Astrocyte of the cerebellum (primary cell): ENCODE data around the gene PITHD1.

Experiments
- DNase-seq: peaks from one replicate; pipeline ENCODE4 v3.0.0-alpha.2; 2011; ENCODE audit warnings: low read depth
- H3K4me3 ChIP-seq: 2 replicates; pipeline ENCODE4 v1.5.1; 2011; ENCODE audit warnings: mild to moderate bottlenecking, low read depth, low read length, moderate library complexity
- in situ Hi-C: cut with HindIII; loops from 2 replicates; pipeline ENCODE4 v1.10.0; 2017; ENCODE audit warnings: low sequenced_read_pairs
- TF ChIP-seq, protein P1 (sequence below): IDR thresholded peaks from 2 replicates; pipeline ENCODE4 v1.5.1; 2012; ENCODE audit warnings: low read length, low read depth, moderate library complexity, mild to moderate bottlenecking; ENCODE audit errors: missing control alignments

Gene PITHD1

DNA sequence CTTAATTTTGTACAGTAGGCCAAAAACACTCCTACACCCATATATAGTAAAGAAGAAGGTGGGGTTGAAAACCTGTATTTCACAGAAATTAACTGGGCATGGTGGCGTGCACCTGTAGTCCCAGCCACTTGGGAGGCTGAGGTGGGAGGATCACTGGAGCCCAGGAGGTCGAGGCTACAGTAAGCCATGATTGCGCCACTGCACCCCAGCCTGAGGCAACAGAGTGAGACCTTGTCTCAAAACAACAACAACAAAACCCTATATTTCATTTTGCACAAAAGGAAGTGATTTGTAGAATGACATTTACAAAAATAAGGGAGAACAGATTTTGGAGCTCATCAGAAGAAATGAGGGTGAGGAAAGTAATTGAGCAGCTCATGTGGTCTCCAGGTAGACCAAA, 10.5 kb downstream of the PITHD1 start:
- no peak overlapping the region for H3K4me3 ChIP-seq
- TF ChIP-seq, protein P1, sequence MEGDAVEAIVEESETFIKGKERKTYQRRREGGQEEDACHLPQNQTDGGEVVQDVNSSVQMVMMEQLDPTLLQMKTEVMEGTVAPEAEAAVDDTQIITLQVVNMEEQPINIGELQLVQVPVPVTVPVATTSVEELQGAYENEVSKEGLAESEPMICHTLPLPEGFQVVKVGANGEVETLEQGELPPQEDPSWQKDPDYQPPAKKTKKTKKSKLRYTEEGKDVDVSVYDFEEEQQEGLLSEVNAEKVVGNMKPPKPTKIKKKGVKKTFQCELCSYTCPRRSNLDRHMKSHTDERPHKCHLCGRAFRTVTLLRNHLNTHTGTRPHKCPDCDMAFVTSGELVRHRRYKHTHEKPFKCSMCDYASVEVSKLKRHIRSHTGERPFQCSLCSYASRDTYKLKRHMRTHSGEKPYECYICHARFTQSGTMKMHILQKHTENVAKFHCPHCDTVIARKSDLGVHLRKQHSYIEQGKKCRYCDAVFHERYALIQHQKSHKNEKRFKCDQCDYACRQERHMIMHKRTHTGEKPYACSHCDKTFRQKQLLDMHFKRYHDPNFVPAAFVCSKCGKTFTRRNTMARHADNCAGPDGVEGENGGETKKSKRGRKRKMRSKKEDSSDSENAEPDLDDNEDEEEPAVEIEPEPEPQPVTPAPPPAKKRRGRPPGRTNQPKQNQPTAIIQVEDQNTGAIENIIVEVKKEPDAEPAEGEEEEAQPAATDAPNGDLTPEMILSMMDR: no peak
- in situ Hi-C loops: loop anchor here (5.0 kb wide), 1 partner anchor 74 kb away; no protein-coding TSS in a partner anchor
- DNase-seq: no peak

- in situ Hi-C loops: no loop called here
- peak within 1 kb of the TSS; percentile 89 for H3K4me3 ChIP-seq
- peak; percentile 71 for DNase-seq
- TF ChIP-seq, protein P1: no peak
Measured at GRCh38 chr1:23790696-23791515, 12.7 kb downstream of the PITHD1 start, which contains the start of gene LYPLA2. Gene LYPLA2 (plus strand): TSS chr1:23791145. CDS start chr1:23792683, 1,538 bp downstream.

DNA sequence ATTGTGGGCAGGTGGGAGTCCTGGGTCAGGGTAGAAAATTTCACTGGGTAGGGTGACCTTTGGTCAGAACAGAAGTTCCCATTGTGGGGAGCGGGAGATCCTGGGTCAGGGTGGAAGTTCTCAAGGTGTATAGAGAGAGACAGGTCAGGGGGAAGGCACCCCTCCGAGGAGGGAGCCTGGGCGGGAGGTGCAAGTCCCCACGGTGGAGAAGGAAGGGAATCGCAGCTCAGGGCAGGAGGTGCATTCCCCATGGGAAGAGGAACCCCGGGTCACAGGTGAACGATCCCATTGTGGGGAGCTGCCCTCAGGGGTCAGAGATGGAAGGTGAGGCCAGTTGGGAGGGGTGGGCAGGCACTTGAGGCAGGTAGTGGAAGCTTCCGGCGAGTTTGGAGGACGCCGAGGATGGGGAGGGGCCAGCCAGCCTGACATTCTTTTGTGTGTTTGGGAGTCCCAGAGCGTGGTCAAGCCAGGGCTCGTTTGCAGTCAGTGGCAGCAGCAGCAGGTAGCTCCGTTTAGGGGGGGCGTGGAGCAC, 13.4 kb downstream of the PITHD1 start:
- peak overlapping the region; percentile 89 for H3K4me3 ChIP-seq
- in situ Hi-C loops: no loop called here
- no peak for DNase-seq
- TF ChIP-seq, protein P1: no peak

DNA sequence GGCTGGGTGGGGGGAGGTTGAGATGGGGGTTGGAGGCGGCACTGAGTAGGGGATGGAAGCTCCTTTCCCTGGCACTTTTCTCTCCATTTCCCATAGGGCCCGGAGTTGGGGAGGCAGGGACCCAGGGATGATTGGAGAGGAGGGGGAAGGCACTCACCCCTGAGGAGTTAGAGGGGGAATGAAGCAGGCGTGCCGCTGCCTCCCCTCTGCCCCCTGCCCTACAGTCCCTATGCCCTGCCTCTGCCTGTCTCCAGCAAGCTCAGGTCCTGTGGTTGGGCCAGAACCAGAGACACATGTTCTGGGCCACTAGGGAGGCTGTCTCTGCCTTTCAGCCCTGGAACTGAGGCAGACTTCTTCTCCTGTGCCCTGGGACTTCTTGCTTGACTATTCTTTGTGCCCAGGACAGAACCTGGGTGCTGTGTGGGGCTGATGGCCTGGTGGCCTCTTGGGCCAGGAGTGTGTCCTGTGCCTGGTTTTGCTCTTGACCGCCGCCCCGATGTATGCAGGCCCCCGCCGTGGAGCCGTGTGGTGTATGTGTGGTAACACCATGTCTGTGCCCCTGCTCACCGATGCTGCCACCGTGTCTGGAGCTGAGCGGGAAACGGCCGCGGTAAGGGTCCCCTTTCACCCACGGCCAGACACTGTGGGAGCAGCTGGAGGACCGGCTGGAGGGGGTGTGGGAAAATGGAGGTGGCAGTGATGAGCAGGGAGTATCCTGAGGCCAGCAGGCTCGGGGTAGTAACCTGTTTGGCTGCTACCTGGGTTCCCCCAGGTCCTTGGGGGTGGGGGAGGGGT, 14.1 kb downstream of the PITHD1 start:
- no peak for DNase-seq
- in situ Hi-C loops: no loop called here
- peak overlapping the region; percentile 89 for H3K4me3 ChIP-seq
- TF ChIP-seq, protein P1: no peak

DNA sequence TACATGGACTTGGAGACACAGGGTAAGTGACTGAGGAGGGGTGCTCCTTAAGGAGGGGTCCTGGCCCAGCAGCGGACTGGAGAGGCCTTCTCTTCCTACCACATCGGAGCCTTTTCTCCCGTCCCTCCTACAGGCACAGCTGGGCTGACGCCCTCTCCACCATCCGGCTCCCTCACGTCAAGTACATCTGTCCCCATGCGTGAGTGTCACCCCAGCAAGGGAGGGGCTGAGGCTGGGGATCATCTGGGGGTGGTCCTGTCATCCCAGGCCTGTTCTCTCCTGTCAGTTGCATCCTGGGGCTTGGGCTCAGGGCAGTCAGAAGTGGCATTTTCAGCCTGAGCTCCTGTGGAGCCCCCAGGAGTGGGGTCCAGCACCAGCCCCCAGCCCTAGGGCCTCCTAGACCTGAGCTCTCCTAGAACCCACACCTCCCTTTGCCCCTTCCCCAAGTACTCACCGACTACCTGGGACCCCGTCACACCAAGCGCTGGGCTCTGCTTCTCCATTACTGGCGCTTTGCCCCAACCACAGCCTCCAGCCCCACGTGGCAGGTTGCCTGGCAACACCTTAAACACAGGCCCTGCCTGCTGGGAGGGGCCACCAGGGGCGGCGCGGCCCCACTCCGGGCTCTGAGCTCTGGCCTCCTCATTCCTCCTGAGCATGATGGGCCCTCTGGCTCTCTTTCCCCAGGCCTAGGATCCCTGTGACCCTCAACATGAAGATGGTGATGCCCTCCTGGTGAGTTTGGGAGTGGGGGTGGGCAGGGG, 15.0 kb downstream of the PITHD1 start:
- TF ChIP-seq, protein P1: no peak
- DNase-seq: peak; percentile 60
- in situ Hi-C loops: no loop called here
- no peak overlapping the region for H3K4me3 ChIP-seq
